ENCODE results near the gene CELA2B. TPM values are rescaled to one million over a fixed set of nuclear protein-coding genes. Genes with fewer than 3 reads are reported as not detected.

The CELA2B gene
- total and polyA plus RNA-seq, 9 of the 15 experiments (the other 6 are each of a cell fraction or from before 2014, with no cell fraction given): 0.25 to 2.1 (median 0.38) TPM; not detected in 5

- TF ChIP-seq, protein P1, sequence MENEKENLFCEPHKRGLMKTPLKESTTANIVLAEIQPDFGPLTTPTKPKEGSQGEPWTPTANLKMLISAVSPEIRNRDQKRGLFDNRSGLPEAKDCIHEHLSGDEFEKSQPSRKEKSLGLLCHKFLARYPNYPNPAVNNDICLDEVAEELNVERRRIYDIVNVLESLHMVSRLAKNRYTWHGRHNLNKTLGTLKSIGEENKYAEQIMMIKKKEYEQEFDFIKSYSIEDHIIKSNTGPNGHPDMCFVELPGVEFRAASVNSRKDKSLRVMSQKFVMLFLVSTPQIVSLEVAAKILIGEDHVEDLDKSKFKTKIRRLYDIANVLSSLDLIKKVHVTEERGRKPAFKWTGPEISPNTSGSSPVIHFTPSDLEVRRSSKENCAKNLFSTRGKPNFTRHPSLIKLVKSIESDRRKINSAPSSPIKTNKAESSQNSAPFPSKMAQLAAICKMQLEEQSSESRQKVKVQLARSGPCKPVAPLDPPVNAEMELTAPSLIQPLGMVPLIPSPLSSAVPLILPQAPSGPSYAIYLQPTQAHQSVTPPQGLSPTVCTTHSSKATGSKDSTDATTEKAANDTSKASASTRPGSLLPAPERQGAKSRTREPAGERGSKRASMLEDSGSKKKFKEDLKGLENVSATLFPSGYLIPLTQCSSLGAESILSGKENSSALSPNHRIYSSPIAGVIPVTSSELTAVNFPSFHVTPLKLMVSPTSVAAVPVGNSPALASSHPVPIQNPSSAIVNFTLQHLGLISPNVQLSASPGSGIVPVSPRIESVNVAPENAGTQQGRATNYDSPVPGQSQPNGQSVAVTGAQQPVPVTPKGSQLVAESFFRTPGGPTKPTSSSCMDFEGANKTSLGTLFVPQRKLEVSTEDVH (IDR thresholded peaks at IDR 0.05; ENCODE audit: low read depth, partially characterized antibody): no peak
- TF ChIP-seq KDM1A (IDR thresholded peaks at IDR 0.05): peak; percentile 5 to 18; a peak in 1 of 4 replicates
These were observed 36.6 kb upstream of the CELA2B start (continued) for GRCh38 chr1:15439325-15439724.

GRCh38 chr1:15440357-15440756, 35.5 kb upstream of the CELA2B start:
- no peak overlapping the region for H3K4me2 ChIP-seq (ENCODE audit: insufficient read depth, low read length)
- in situ Hi-C loops (cut with MboI): no loop called here
- DNase-seq (ENCODE audit: extremely low read depth in 1 of 4, low spot score in 3 of 4) (no peak), FAIRE-seq (no peak), ATAC-seq (no peak; the same call in 2 of the 3 replicates)
- H3K27me3 ChIP-seq (ENCODE audit: control insufficient read depth in 2 of 2, insufficient read depth in 2 of 2, low read length in 2 of 2): no peaks in the 10 kb centered on the region
- no TSS peak for BruUV-seq (replicated peaks)
- intact Hi-C loops (cut with micrococcal nuclease): no loop called here
- no peaks in the 10 kb centered on the region for H3K36me3 ChIP-seq (ENCODE audit: control insufficient read depth, insufficient read depth, low read length)
- no peaks in the 10 kb centered on the region for H3K9me1 ChIP-seq (ENCODE audit: control insufficient read depth, insufficient read depth, low read length)
- H4K20me1 ChIP-seq (replicated peaks; ENCODE audit: control insufficient read depth, insufficient read depth, low read length): no peaks in the 10 kb centered on the region
- no peaks in the 10 kb centered on the region for H3K79me2 ChIP-seq (ENCODE audit: control insufficient read depth, insufficient read depth, low read length)
- no peak overlapping the region for H3K4me3 ChIP-seq
- H2AFZ ChIP-seq (ENCODE audit: low read depth, low read length): no peak overlapping the region
- 0 out of 4 replicates have a peak overlapping the region, but pooled peaks of 1 of the 2 experiments have one; percentile 28 for H3K9ac ChIP-seq (ENCODE audit: insufficient read depth in 1 of 2, low read depth in 2 of 2, low read length in 2 of 2)
- WGBS (ENCODE audit: insufficient coverage, low coverage, missing lambda C conversion rate): 23% methylated on average over 13 of the region's 13 CpGs
- no peak overlapping the region for H3K27ac ChIP-seq (ENCODE audit: extremely low read depth, low read depth, low read length)
- H3K4me1 ChIP-seq (replicated peaks in 1 of 2; ENCODE audit: control insufficient read depth in 2 of 2, insufficient read depth in 2 of 2, low read length in 2 of 2): peaks cover 7 to 16% of the 10 kb centered on the region in 2 experiments; a peak in 4 of 5 replicates
- no peaks in the 10 kb centered on the region for H3K9me3 ChIP-seq (replicated peaks; ENCODE audit: control insufficient read depth, insufficient read depth, low read depth, low read length)
- ChIA-PET POLR2A (no interaction called here), CTCF (ENCODE audit: low intra/inter-chr PET ratio) (no interaction called here)
- no peak for TF ChIP-seq ZSCAN29 (IDR thresholded peaks at IDR 0.05)
- no peak for TF ChIP-seq CREB5 (CRISPR knock-in tag; IDR thresholded peaks at IDR 0.05)
- no peak for TF ChIP-seq ZNF77 (CRISPR knock-in tag; IDR thresholded peaks at IDR 0.05)
- TF ChIP-seq, protein P2, sequence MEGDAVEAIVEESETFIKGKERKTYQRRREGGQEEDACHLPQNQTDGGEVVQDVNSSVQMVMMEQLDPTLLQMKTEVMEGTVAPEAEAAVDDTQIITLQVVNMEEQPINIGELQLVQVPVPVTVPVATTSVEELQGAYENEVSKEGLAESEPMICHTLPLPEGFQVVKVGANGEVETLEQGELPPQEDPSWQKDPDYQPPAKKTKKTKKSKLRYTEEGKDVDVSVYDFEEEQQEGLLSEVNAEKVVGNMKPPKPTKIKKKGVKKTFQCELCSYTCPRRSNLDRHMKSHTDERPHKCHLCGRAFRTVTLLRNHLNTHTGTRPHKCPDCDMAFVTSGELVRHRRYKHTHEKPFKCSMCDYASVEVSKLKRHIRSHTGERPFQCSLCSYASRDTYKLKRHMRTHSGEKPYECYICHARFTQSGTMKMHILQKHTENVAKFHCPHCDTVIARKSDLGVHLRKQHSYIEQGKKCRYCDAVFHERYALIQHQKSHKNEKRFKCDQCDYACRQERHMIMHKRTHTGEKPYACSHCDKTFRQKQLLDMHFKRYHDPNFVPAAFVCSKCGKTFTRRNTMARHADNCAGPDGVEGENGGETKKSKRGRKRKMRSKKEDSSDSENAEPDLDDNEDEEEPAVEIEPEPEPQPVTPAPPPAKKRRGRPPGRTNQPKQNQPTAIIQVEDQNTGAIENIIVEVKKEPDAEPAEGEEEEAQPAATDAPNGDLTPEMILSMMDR (IDR thresholded peaks at IDR 0.05 in 2 of 3, conservative IDR thresholded peaks at IDR 0.05 in 1 of 3; ENCODE audit: insufficient read depth in 2 of 3, low read depth in 1 of 3, low read length in 3 of 3): 0 out of 6 replicates have a peak, but pooled peaks of 1 of the 3 experiments have one; percentile 6
- TF ChIP-seq ATF4 (CRISPR knock-in tag; IDR thresholded peaks at IDR 0.05): no peak
- no peak for TF ChIP-seq KAT2B (IDR thresholded peaks at IDR 0.05; ENCODE audit: low read depth, low read length)
- no peak for TF ChIP-seq HCFC1 (IDR thresholded peaks at IDR 0.05; ENCODE audit: low read depth, low read length)
- no peak for TF ChIP-seq PRPF4 (IDR thresholded peaks at IDR 0.05; ENCODE audit: insufficient read depth, low read depth, low read length, poor library complexity, severe bottlenecking)
- TF ChIP-seq CXXC5 (CRISPR knock-in tag; IDR thresholded peaks at IDR 0.05): no peak
